Activated CD4-positive, alpha-beta T cell treated with anti-CD3 and anti-CD28 coated beads, Interleukin-2, Interleukin-4, amounts not matched to agents 100 ng/mL and 50 ng/mL, durations not matched to agents 16 hours and 8 hours (primary cell): ENCODE measurements around the gene CTCF.

Experiments used
- DNase-seq: peaks from one replicate; pipeline ENCODE4 v3.0.0-alpha.2; 2020; ENCODE audit warnings: low spot score

The CTCF gene

DNA sequence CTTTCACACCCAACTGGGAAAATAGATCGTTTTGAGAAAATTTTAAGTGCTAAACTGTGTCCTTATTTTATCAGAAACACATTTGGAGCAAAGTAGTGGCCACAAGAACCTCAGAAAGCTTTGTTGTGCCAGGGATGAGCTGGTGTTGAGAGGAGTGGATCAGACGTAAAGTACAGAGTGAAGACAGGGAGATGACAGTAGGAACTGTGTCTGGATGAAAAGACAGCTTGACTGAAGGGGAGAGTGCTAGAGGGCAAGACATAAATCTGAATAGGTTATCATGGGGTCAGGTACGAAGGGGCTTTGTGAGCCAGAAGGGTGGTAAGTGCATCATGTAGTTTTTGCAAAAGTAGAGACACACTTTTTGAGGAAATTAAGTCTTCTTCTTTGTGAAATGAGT lies 43.3 kb downstream of the CTCF start:
- no peak for DNase-seq

GRCh38 chr16:67606632-67607031 lies 44.3 kb downstream of the CTCF start:
- DNase-seq: no peak

GRCh38 chr16:67608364-67608763 lies 46.0 kb downstream of the CTCF start:
- peak; percentile 22 for DNase-seq

GRCh38 chr16:67613808-67614207 lies 51.5 kb downstream of the CTCF start:
- DNase-seq: no peak

- no peak for DNase-seq
These were observed 65.9 kb downstream of the CTCF start for GRCh38 chr16:67628216-67628615.

- DNase-seq: no peak
These were observed 70.3 kb downstream of the CTCF start for GRCh38 chr16:67632415-67633172.

GRCh38 chr16:67636713-67637112 lies 74.4 kb downstream of the CTCF start:
- no peak for DNase-seq

DNA sequence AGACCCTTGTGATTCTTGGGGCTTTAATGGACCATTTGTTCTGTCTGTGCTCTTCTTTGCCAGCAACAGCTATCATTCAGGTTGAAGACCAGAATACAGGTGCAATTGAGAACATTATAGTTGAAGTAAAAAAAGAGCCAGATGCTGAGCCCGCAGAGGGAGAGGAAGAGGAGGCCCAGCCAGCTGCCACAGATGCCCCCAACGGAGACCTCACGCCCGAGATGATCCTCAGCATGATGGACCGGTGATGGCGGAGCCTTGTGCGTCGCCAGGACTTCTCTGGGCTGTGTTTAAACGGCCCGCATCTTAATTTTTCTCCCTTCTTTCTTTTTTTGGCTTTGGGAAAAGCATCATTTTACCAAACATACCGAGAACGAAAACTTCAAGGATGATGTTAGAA lies 75.3 kb downstream of the CTCF start:
- no peak for DNase-seq

- no peak for DNase-seq
These were observed 79.7 kb downstream of the CTCF start for GRCh38 chr16:67641779-67642708.

- no peak for DNase-seq
These were observed 81.7 kb downstream of the CTCF start for GRCh38 chr16:67644038-67644437.

GRCh38 chr16:67645397-67646121 lies 83.2 kb downstream of the CTCF start:
- DNase-seq: no peak

DNA sequence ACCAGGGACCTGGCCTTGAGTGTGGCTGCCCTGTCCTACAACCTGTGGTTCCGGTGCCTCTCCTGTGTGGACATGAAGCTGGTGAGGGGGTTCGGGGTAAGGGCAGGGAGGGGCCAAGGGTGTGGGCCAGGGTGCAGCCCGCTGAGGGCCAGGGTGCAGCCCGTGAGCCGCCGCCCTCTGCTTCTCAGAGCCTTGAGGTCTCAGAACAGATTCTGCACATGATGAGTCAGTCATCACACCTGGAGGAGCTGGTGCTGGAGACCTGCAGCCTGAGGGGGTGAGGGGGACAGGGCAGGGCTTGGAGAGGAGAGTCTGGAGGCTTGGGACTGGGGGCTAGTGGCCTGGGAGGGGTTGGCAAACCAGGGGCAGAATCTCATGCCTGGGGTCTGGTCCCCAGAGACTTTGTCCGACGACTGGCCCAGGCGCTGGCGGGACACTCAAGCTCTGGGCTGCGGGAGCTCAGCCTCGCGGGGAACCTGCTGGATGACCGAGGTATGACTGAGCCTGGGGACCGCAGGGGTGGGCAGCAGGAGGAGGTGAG lies 84.9 kb downstream of the CTCF start:
- no peak for DNase-seq

DNA sequence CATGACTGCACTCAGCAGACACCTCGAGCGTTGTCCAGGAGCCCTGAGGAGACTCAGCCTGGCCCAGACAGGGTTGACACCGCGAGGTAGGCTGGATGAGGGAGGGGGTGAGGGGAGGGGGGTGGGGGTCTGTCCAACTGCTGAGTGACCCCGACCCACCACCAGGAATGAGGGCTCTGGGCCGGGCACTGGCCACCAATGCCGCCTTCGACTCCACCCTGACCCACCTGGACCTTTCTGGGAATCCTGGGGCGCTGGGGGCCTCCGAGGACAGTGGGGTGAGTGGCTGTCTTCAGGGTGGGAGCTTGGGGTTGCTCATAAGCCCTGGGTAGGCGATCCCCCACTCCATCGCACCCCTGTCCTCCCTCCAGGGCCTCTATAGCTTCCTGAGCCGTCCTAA lies 85.4 kb downstream of the CTCF start:
- DNase-seq: no peak

DNA sequence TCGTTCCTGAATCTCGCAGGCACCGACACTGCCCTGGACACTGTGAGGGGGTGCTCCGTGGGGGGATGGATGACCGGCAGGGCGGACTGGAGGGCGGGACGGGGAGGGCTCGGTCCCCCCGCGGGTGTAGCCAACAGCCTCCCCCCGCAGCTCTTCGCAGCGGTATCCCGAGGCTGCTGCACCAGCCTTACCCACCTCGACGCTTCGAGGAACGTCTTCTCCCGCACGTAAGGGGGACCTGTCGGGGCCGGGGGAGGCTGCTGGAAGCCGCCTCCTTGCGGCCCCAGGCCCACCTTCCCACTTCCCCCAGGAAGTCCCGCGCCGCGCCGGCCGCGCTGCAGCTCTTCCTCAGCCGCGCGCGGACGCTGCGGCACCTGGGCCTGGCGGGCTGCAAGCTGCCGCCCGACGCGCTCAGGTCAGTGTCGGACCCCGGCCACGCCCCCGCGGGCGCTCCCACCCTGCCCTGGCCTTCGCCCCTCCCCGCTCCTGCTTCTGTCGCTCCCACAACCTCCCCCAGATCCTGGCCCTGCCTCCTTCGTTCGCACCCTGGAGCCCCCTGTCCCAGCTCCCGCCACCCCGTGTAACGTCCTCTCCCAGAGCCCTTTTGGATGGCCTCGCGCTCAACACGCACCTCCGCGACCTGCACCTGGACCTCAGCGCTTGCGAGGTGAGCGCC lies 85.9 kb downstream of the CTCF start:
- DNase-seq: no peak

DNA sequence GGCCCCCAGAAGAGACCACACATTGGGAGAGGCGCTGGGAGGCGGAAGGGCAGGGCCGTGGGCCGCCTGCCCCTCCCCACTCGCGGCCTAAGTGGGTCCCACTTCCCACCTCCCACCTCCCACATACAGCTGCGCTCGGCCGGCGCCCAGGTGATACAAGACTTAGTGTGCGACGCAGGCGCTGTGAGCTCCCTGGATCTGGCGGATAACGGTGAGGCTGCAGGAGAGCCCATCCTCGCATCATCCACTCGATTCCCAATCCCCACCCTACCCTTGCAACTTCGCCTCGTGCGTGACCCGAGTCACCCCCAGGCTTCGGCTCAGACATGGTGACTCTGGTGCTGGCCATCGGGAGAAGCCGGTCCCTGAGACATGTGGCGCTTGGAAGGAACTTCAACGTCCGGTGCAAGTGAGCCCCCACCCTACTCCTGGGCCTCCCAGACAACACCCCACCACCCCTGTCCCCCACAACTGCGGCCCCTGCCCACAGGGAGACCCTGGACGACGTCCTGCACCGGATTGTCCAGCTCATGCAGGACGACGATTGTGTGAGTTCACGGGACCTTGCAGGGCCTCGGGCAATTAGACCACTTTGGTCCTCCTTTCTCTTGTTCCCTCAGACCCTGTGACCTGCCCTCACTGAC lies 86.6 kb downstream of the CTCF start:
- no peak for DNase-seq

DNA sequence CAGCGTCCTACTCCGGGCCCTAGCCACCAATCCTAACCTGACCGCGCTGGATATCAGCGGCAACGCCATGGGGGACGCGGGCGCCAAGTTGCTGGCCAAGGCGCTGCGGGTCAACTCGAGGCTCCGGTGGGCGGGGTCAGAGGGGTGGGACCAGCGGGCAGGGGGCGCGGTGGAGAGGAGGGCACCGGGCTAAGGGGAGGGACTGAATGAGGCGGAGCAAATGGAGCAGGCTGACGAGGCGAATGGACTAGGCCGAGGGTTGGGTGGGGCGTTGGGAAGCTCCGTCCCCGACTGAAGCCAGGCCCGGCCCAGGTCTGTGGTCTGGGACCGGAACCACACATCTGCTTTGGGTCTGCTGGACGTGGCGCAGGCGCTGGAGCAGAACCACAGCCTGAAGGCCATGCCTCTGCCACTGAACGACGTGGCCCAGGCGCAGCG lies 87.2 kb downstream of the CTCF start:
- no peak for DNase-seq

DNA sequence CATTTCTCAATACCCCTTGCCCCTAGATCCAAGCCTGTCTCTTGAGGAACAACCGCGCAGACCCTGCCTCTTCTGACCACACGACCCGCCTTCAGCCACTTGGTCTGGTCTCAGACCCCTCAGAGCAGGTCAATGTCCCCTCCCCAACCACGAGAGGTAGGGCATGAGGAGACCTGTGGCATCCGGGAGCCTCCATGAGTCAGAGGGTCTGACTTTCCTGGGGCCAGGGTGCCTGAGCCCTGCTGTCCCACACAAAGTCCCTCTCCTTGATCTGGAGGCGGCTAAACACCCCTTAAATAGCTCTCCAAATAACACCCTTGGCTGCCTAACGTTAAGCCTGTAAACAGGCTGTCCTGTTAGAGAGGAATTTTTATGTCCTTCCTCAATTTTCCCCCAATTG lies 87.7 kb downstream of the CTCF start:
- no peak for DNase-seq

GRCh38 chr16:67651039-67651438 lies 88.7 kb downstream of the CTCF start:
- no peak for DNase-seq

DNA sequence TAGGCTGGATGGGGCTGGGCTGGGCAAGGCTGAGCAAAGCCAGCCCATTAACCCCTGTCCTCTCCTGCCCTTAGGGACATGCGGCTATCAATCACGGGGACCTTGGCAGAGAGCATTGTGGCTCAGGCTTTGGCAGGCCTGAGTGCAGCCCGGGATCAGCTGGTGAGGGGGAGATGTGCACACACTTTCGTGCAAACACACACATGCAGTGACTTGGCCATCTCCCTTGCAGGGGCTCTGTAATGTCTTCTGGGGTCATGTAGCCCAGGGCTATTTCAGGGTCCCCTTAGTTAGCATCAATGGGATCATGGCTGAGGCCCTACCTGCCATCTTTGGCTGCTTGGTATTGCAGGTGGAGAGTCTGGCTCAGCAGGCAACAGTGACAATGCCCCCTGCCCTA lies 89.5 kb downstream of the CTCF start:
- no peak for DNase-seq

GRCh38 chr16:67652578-67653127 lies 90.3 kb downstream of the CTCF start:
- DNase-seq: no peak
